GM18526 (cell line): ENCODE data around the gene TNFSF9.
A peak's percentile ranks its signal among the peaks of the same experiment; 100 is the strongest.

Source experiments
- POLR2A ChIP-seq: IDR thresholded peaks from 3 replicates; pipeline ENCODE4 v1.6.1; 2011; ENCODE audit not compliant: insufficient read length; ENCODE audit errors: extremely low read depth

Gene TNFSF9

DNA sequence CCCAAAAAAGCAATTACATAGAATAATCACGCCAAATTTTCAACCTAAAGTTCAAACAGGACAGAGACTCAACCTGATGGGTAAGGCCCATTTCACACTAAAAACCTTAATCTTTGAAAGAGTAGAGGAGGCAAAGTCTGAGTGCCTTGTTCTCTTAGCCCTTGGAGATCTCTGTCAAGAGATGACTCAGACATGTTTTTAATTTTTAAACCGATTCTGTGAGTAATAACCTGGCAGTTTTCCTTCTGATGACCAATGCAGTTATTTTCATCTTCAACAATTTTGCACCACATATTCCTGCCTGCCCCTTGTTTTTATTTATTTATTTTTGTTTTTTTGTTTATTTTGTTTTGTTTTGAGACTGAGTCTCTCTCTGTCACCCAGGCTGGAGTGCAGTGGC lies 11.5 kb upstream of the TNFSF9 start:
- TF ChIP-seq POLR2A = no peak

DNA sequence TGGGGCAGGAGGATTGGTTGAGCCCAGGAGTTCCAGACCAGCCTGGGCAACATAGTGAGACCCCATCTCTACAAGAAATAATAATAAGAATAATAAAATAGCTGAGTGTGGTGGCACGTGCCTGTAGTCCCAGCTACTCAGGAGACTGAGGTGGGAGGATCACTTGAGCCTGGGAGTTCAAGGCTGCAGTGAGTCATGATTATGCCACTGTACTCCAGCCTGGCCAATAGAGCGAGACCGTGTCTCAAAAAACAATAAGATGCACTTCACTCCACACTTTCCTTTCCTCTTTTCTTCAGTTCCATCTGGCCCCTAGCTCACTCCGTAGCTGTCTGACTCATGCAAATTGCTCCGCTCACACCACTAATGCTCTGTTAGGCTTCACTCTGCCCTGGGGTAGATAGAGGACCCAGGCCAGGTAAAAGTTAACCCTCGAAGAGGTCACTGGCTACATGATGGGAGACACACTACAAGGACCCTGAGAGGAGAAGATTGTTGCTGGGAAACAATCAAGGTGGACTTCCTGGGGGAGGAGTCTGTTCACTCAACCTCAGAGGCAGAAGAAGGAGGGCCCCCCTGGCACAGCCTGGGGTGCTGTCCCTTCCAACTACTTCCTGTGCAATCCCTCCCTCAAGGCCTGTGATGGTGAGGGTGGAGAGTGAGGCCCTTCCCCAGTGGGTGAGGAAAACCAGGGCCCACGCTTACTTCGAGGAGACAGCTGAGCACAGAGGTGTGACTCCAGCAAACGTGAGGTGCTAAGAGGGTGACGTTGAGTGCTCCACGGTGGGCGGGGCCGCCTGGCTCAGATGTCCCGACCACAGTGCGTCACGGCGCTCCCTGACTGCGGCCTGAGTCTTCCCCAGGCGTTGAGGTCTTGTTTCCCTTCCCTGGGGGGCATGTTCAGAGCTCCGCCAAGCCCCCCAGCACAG lies 8.8 kb upstream of the TNFSF9 start:
- peak; percentile 73 for TF ChIP-seq POLR2A

DNA sequence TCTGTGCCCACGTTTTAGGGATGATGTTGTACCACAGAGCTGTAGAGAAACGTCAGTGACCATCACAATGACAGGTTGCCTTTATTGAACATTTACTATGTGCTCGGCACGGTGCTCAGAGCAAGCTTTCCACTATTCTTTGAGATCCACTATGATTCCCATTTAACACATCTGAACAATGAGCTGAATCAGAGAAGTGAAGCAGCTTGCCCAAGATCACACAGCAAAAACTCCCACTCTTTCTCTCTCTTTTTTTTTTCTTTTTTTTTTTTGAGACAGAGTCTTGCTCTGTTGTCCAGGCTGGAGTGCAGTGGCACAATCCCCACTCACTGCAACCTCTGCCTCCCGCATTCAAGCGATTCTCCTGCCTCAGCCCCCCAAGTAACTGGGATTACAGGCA lies 8.1 kb upstream of the TNFSF9 start:
- TF ChIP-seq POLR2A = no peak

DNA sequence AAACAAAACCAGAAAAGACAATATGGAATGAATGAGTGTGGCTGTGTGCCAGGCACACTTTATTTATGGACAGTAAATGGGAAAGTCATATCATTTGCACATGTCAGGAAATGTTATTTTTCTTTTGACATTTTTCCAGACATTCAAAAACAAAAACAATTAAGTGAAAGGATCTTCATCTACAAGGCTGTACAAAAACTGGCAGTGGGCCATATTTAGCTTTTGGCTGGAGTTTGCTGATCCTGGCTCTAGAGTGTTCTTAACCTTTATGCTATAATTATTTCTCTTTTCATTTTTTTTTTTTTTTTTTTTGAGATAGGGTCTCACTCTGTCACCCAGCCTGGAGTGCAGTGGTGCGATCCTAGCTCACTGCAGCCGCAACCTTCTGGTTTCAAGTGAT lies 6.5 kb upstream of the TNFSF9 start:
- no peak for TF ChIP-seq POLR2A

DNA sequence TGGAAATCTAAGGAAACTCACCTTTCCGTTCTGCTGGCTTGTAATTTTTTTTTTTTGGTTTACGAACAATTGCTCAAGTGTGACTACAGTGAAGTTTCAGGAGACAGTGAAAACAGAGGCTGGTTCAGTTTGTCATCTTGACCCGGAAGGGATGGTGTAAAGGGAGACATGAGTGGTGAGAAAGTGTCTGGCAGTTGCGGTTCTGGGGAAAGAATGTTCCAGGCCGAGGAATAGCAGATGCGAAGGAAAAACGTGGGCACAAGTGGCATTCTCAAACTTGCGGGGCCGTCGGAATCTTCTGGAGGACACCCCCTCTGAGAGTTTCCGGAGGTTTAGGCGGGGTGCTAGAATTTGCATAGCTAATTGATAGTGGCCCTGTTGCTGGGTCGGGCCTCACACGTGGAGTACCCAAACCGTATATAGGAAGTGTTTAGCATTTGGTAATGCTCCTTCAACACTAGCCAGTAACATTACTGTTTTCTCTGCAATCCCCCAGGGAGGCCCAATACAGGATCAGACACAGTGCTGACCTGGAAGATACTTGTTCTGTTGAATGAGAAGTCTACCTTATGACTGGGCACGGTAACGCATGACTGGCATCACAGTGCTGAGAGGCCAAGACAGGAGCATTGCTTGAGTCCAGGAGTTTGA lies 2.8 kb upstream of the TNFSF9 start:
- TF ChIP-seq POLR2A = no peak

DNA sequence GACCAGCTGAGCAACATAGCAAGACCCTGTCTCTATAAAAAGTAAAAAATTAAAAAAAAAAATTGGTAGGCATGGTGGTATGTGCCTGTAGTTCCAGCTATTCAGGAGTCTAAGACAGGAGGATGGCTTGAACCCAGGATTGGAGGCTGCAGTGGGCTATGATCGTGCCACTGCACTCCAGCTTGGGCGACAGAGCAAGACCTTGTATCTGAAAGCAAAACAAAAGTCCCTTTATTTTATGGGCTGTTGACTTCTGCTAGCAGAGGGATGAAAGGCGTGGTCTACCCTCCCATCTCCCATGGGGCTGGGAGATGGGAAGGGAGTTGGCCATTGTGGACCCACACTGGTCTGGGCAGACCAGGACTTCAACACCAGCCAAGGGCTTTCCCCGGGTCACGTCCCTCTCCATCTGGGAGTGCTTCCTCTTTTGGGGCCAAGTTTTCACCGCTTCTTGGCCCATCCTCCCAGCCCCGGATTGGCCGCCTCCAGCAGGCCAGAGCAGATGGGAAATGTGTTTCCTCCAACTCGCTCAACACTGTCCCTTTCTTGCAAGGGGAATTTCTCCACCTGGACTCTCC lies 2.2 kb upstream of the TNFSF9 start:
- peak; percentile 39 for TF ChIP-seq POLR2A

DNA sequence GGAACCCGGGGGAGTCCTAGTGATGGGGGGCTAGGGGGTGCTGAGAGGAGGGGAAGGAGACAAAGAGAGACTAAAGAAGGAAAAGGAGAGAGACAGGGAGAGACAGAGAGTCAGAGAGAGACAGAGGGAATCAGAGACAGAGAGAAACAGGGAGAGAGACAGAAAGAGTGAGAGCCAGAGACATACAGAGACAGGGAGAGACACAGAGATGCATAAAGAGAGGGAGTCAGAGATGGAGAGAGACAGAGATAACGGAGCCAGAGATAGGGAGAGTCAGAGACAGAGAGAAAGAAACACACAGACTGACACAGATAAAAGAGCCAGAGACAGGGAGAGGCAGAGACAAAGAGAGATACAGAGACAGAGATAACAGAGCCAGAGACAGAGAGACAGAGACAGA lies 1.5 kb upstream of the TNFSF9 start:
- TF ChIP-seq POLR2A = no peak

DNA sequence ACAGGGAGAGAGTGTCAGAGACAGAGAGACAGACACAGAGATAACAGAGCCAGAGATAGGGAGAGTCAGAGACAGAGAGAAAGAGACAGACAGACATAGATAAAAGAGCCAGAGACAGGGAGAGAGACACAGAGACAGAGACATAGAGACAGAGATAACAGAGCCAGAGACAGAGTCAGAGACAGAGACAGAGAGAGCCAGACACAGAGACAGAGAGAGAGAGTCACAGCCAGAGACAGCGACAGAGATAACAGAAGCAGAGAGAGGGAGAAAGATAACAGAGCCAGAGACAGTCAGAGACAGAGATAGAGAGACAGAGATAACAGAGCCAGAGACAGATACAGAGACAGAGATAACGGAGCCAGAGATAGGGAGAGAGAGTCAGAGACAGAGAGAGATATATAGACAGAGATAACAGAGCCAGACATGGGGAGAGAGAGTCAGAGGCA lies 865 bp upstream of the TNFSF9 start:
- no peak for TF ChIP-seq POLR2A

DNA sequence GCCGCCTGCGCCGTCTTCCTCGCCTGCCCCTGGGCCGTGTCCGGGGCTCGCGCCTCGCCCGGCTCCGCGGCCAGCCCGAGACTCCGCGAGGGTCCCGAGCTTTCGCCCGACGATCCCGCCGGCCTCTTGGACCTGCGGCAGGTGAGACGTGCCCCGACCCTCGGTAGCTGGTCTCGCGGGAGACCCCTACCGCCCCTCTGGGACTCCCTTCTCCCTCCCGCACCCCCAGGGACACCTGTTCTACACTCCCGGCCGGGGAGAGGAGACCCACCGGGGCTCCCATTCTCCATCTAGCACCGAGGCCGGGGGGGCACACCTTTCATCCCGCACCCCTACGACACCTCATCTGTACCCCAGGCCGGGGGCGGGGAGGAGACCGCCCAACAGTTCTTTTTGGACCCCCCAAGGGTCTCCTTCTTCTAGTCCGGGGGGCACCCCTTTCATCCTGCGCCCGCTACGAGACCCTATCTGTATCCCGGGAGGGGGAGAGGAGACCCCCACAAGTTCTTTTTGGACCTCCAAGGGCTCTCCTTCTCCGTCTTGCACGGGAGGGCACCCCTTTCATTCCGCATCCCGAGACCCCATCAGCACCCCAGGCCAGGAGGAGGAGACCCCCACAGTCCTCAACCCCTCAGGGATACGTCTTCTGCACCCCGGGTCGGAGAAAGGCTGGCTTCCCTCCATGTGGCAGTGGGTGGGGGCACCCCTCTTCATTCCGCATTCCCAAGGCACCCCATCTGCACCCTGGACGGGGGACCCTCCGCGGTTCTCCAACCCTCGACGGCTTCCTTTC lies 533 bp downstream of the TNFSF9 start:
- TF ChIP-seq POLR2A = no peak

DNA sequence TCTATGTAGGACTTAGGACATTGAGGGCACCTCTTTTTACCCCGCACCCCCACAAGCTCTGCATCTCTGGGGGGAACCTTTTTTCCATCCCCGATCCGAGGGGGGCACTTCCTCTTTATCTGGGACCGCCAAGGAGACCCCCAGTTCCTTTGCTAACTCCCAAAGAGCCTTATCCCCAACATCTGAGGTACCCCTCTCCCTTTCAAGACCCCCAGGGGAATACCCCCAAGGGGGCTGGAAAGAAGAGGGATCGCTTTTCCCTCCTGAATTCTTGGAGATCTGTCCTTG lies 1.1 kb downstream of the TNFSF9 start:
- no peak for TF ChIP-seq POLR2A

DNA sequence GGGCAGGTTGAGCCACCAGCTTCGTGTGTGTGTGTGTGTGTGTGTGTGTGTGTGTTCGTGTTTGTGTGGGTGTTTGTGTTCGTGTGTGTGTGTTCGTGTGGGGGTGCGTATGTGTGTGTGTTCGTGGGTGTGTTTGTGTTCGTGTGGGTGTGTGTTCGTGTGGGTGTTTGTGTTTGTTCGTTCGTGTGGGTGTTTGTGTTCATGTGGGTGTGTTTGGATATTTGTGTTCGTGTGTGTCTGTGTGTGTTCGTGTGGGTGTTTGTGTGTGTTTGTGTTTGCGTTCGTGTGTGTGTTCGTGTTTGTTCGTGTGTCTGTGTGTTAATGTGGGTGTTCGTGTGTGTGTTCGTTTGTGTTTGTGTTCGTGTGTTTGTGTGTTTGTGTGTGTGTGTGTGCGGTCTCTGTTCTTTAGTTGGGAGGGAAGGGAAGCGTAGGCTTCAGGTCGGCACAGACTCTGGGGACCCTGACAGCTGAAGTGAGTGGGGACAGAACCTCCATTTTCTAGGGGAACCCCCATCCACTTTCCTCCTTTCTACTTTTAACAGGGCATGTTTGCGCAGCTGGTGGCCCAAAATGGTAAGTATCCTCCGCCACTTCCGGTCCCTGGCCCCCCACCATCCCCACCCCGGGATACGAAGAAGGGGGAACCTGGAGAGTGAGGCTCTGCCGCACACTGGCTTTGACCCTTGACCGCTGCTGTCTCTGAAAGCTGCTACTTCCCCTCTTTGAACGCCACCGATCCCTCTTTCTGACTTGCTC lies 1.6 kb downstream of the TNFSF9 start:
- no peak for TF ChIP-seq POLR2A

DNA sequence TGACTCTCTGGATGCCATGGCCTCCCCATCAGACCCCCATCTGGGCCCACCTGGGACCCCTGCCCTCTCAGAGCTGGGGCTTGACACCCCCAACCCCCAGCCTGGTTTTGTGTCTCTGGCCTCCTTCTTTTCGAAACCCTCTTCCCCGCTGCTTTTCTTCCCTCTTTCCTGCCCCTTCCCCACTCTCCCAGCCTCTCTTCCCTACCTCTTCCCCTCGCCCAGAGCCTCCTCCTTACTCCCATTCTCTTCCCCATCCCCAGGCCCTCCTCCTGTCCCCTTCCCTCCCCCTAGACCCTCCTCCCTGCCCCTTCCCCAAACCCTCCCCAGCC lies 2.1 kb downstream of the TNFSF9 start:
- no peak for TF ChIP-seq POLR2A

DNA sequence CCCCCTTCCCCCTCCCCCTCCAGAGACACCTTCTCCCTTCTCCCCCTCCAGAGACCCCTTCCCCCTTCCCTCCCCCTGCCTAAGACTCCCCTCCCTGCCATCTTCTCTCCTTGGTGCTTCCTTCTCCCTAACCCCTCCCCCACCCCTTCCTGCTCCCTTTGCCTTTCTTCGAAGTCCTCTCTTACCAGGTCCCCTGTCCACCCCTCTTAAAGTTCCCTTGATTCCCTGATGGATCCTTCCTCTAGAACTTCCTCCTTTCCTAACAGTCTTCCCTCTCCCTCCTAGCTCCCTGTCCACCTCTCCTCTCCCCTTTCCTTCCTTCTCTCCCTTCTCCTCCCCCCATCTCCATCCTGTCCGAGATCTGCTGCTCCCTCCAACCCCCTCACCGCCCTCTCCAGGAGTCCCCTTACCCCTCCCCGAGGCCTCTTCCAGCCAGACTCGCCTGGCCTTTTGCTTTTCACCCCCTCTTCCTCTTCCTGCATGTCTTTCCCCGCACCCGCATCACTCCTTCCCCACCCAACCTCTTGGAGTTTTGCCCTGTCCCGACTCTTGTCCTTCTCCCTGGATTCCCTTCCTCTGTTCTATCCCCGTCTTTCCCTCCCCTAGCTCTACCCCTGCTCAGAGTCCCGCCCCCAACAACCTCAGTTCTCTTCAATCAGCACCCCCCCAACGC lies 3.1 kb downstream of the TNFSF9 start:
- no peak for TF ChIP-seq POLR2A

DNA sequence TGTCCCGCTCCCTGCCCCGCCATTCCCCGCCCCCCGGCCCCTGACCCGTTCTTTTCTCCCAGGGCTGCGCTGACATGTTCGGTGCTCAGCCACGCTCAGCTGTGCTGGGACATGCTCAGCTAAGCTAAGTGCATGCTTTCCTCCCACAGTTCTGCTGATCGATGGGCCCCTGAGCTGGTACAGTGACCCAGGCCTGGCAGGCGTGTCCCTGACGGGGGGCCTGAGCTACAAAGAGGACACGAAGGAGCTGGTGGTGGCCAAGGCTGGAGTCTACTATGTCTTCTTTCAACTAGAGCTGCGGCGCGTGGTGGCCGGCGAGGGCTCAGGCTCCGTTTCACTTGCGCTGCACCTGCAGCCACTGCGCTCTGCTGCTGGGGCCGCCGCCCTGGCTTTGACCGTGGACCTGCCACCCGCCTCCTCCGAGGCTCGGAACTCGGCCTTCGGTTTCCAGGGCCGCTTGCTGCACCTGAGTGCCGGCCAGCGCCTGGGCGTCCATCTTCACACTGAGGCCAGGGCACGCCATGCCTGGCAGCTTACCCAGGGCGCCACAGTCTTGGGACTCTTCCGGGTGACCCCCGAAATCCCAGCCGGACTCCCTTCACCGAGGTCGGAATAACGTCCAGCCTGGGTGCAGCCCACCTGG lies 3.7 kb downstream of the TNFSF9 start:
- TF ChIP-seq POLR2A = no peak
